Activated CD4-positive, alpha-beta T cell treated with anti-CD3 and anti-CD28 coated beads, Interleukin-2, amount 50 U/mL, for 1 hour (primary cell): ENCODE results near the gene MDM1.

Source experiments
- DNase-seq: peaks from one replicate; pipeline ENCODE4 v3.0.0-alpha.2; 2020

Gene MDM1

GRCh38 chr12:68356060-68356695 is 24.0 kb upstream of the MDM1 start:
- DNase-seq = no peak

DNA sequence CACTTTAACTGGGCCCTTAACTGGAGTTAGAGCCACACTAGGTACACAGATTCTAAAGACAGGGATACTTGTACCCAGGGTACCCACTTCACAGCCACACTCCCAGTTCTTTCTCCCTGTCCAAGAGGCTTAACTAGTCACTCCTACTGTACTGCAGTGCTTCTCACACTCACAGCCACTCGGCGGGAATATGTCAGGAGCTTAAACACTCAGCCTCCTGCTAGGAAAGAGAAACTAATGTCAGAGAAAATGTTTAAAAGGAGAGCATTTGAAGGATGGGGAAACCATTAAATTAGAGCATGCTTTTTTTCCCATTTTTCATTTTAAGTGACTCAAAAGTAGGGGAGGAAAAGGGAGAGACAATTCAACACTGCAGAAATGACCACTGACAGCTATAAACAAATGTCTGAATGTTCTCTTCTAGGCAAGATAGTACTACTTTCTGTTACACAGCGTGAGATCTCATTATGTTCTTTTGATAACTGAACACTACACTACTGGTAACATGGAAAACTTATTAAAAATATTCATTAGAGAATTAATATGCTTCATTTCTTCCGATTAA is 22.9 kb upstream of the MDM1 start:
- no peak for DNase-seq

- no peak for DNase-seq
Measured at GRCh38 chr12:68352067-68352466, 19.9 kb upstream of the MDM1 start.

DNA sequence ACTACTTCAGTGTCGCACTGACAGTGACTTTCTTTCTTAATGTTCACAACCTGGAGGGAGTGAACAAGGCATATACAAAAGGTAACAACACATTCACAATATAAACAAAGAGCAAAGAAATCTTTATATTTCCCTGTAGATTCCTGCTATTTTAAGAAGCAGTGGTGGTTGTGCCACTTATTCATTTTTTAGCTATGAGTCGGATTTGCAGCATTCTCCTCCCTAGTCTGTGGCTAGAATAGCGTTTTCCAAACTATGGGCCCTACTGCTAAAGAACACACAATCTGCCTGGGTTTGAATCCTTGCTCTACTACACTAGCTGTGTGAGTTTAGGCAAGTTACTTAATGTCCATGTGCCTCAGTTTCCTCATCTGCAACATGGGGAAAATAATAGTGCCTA is 18.6 kb upstream of the MDM1 start:
- DNase-seq = no peak

DNA sequence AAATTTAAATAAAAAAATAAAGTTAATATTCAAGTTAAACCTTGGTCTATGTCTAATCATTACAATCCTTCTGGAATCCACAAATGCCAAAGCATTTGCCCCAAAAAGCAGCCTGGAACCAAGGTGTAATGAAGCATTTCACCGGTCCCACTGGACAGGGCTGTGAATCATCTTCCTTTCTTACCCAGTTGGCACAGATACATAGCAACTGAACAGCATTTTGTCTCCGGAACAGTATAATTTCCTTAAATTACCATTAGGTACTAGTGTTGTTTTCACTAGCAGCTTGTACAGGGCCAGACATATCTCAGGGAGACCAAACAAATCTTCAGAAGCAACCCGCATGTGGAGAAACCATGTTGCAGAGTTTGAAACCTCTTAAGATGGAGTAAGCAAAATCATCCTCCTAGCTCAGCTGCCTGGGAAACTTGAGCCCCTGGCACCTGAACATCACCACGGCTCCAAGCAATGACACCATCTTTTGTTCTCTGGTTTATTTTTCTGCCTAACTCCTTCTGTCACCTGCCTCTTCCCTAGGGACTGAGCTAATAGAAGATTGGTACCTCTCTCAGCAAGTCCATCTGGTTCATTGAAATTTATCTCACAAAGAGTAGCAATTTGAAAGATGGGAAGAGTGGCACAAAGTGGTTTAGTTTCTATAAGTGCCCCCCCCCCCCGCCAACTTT is 17.9 kb upstream of the MDM1 start:
- DNase-seq = no peak

DNA sequence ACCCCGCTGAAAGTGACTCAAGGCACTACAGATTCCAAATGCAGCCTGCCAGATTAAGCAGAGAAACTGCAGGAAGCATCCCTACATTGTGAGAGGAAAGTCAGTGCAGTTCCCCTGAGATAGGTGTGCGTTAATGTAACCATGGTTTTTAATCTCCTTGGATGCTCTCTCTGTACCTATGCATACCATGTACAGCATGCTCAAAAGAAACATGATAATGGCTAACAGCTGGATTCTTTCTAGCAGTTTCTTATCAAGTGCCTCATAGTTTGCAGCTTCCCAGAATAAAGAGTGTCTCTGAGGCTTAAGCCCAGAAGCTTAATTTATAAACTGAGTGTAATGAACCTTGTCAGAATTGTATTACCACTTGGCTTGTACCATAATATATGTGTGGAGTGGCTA is 17.1 kb upstream of the MDM1 start:
- DNase-seq = no peak

GRCh38 chr12:68348419-68348818 is 16.3 kb upstream of the MDM1 start:
- DNase-seq = no peak

- DNase-seq = no peak
Measured at GRCh38 chr12:68345763-68346162, 13.6 kb upstream of the MDM1 start.

GRCh38 chr12:68344126-68344525 is 12.0 kb upstream of the MDM1 start:
- DNase-seq = no peak

DNA sequence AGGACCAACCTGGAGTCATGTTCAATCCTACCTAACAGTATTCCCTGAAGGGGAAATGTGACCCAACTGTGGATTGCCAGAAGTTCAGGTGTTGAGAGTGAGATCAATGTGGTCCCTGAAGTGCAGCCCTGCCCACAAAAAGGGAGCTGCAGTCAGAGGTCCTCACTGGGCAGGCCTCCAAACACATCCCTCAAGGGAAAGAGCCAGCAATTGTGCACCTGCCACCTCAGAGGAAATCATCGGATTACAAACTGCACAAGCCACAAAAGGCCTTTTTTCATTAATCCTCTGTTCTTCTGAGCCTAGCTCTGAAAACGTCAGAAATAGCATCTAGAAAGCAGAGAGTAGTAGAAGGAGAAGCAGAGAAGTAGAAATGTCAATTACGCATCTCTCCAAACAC is 10.8 kb upstream of the MDM1 start:
- no peak for DNase-seq

- no peak for DNase-seq
Measured at GRCh38 chr12:68341822-68342221, 9.7 kb upstream of the MDM1 start.

DNA sequence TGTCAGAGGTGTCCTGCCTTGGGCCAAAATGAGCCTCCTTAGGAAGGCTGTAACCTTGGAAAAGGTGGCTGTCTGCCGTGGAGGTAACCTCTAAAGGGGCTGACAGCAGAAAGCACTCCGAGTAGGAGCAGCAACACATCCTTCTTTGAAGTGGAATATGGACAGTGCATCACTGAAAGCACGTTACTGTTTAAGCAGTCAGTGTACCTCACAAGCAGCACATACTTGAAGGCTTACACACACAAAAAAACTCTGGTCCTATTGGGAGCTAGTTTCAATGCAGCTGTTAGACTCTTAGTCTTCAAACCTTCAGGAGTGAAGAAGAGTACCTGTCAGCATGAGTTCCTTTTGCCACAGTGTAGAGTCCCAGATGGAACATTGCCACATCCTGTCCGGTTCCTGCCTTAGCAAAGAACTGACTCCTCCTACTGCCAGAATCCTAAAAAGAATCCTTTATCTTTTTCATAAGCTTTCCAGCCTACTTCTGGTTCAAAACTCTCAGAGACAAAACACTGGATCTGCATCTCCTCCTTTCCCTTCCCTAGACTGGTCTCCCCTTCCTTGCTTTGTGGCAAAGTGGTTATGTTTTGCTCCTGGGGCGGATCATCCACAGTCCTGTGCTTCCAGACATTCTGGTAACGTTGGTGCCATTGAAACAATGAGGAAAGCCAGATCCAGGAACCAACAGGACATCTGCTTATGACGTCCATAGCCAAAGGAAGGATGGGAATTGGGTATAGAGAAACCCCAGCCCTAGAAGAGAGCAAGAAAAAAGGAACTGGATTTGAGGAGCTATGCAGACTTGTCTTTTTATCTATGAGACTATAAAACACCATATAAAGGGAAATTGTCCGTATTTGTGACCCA is 8.5 kb upstream of the MDM1 start:
- DNase-seq = no peak

GRCh38 chr12:68336889-68337303 is 4.7 kb upstream of the MDM1 start:
- no peak for DNase-seq

DNA sequence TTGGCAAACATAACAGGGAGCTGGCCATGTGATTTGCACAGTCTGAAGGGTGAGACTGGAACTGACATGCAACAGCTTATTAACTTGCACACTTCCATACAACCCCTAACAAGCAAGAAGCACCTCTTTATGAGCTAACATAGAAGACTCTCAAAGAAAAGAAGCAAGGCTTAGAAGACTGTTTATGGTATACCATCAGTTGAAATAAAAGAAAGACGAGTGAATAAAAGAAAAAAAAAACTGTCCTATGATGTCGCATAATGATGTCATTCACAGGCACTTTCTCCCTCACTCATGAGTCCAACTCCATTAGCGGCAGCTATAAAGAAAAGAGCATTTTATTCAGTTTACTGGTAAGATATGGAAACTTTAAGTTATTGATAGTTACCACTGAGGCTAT is 3.3 kb upstream of the MDM1 start:
- DNase-seq = no peak

DNA sequence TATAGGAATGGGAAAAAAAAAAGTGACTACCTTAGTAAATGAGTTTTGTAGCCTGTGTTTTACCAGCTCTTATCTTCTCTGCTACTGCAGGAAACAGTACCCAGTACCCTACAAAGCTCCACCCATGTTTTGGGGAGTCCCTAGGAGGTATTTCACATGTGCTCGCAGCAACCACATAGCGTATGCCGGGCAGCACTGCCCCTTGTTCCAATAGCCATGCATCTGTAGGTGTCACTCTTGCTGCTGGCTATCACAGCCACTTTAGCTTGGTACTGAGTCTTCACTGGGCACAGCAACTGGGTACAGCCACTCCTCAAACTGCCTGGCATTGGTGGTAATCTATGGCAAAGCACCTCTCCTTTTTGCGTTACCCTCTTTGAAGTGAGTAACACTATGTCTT is 2.0 kb upstream of the MDM1 start:
- no peak for DNase-seq

DNA sequence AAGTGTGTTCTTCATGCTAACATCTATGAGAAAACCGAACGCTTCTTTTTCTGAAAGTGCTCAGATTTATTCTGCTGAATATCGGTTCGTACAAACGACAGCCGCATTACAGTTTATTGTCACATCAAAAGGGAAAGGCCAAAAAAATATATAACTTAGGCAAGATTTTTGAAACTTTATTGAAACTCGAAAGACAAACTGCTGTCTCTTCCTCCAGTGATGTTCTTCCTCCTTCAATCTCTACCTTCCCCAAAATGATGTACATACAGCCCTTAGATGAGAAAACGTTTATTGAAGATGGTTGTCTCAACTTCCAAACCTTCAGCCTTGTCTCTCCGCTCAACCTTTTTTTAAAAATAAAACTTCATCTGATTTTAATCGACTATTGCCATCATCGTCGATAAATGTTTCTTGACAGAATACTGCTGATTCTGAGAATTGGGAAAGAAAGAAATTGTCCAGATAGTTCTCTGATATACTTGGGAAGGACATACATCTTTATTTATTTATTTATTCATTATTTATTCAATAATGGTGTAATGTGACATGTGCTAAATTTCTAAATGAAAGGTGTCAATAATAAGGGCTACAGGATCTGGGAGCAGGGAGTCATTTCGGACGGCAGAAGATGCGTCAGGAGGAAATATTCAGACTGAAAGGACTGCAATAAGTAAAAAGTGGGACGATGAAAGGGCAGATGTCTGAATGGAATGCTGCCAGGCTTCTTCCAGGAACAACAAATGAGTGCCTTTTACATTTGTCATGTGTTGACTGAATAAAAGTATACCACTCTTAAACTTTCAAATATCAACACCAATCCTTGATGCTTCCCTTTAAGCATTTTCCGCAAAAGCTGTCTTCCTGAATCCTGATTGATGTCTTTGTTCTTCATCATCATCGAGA is 817 bp upstream of the MDM1 start:
- no peak for DNase-seq

- DNase-seq = no peak
Measured at GRCh38 chr12:68331500-68331868, 678 bp downstream of the MDM1 start.

DNA sequence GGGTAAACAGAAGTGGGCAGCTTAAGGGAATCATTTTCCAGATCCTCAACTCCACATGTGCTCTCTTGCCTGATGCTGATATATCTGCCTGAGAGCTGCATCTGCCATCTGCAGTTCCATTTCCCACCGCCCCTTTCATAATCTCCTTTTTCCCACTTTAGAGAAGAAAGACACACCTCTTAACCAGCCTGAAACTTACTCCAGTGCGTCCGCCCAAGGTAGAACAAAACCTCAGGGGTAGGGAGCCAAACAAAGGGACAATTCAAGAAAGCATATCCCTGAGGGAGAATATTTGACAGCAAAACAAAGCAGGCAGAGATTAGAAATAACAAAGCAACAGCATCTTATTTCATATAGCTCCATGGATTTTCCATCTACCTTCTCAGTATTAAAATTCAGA is 4.3 kb downstream of the MDM1 start:
- no peak for DNase-seq

DNA sequence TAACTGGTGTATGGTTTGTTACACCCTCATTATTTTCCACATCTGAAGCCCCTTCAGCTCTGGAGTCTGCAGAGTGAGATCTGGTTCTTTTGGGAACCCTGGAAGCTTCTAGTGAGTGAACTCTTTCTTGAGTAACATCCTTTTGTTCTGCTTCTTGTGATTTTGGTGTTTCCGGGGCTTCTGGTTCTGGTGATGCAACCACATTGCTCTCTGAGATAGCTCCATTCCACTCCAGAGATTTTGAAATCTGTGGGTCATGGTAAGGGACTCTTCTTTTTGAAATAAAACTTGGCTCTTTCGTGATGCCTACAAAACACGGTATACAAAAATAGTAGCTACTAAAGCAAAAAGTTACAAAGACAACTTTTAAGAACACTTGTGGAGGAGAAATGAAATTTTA is 5.4 kb downstream of the MDM1 start:
- DNase-seq = no peak

GRCh38 chr12:68325966-68326365 is 6.2 kb downstream of the MDM1 start:
- DNase-seq = no peak

DNA sequence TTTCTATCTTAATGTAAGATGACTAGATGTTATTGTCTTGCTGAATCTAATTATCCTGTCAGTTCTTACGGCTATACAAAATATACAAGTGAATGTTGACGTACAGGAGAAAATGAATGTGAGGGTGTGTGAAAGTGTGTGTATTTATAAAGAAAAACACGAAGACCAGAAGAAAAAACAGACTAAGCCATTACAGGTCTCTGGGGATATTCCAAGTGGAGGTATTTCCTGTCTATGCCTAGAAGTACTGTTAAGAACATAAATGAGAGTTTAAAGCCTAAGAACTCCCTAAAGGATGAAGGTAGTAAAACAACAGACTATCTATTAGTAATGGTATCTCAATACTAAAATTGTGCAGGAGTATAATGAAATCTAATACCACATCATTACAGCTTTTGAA is 7.6 kb downstream of the MDM1 start:
- DNase-seq = no peak

DNA sequence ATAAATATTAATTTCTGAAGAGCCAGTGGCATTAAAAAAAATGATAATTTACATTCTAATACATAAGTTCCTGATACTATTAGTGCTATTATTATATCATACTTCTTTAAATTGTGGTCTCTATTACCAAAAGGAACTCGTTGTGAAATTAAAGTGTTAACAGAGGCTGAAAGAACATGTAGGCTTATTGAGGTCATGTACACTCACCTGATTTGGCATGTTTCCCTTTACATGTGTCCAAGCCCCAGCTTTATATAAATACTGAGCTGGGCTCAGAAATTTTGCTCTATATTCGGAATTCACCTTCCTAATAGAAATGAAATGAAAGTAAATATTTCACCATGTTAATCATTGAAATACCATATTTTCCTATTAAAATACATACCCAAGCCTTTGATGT is 11.0 kb downstream of the MDM1 start:
- DNase-seq = no peak
